HG03103 (cell line): Measurements from ENCODE around the gene SIRPB1.
"Not testable (repeated sequence)": the region's sequence is repeated elsewhere in the genome, so short reads cannot be mapped to it uniquely, and the experiment has no call there.

Experiments
- ATAC-seq: cut with Tn5 transposase; IDR thresholded peaks from one replicate; pipeline ENCODE4 v1.9.1; 2021; ENCODE audit warnings: low read depth; ENCODE audit not compliant: unreplicated experiment

Gene SIRPB1

GRCh38 chr20:1637755-1638154 is 17.9 kb upstream of the SIRPB1 start:
- no peak for ATAC-seq

GRCh38 chr20:1637226-1637625 is 17.4 kb upstream of the SIRPB1 start:
- no peak for ATAC-seq

GRCh38 chr20:1636621-1637020 is 16.8 kb upstream of the SIRPB1 start:
- no peak for ATAC-seq

- ATAC-seq: no peak
Measured at GRCh38 chr20:1635291-1635979, 15.6 kb upstream of the SIRPB1 start.

GRCh38 chr20:1633535-1633934 is 13.7 kb upstream of the SIRPB1 start:
- no peak for ATAC-seq

- ATAC-seq: no peak
Measured at GRCh38 chr20:1632178-1632577, 12.4 kb upstream of the SIRPB1 start.

GRCh38 chr20:1631309-1632151 is 11.7 kb upstream of the SIRPB1 start:
- no peak for ATAC-seq

- ATAC-seq: no peak
Measured at GRCh38 chr20:1630186-1630585, 10.4 kb upstream of the SIRPB1 start.

GRCh38 chr20:1629321-1629720 is 9.5 kb upstream of the SIRPB1 start:
- ATAC-seq: no peak

GRCh38 chr20:1628621-1629020 is 8.8 kb upstream of the SIRPB1 start:
- no peak for ATAC-seq

GRCh38 chr20:1627200-1627550 is 7.4 kb upstream of the SIRPB1 start:
- ATAC-seq: no peak

GRCh38 chr20:1626528-1627199 is 6.9 kb upstream of the SIRPB1 start:
- ATAC-seq: no peak

GRCh38 chr20:1625083-1625690 is 5.4 kb upstream of the SIRPB1 start:
- no peak for ATAC-seq

GRCh38 chr20:1623501-1624205 is 3.8 kb upstream of the SIRPB1 start:
- no peak for ATAC-seq

GRCh38 chr20:1622450-1622849 is 2.6 kb upstream of the SIRPB1 start:
- ATAC-seq: no peak

GRCh38 chr20:1621316-1621715 is 1.5 kb upstream of the SIRPB1 start:
- ATAC-seq: no peak

GRCh38 chr20:1618954-1619540 is 762 bp downstream of the SIRPB1 start:
- ATAC-seq: no peak

GRCh38 chr20:1618479-1618878 is 1.3 kb downstream of the SIRPB1 start:
- ATAC-seq: no peak

GRCh38 chr20:1616858-1617434 is 2.9 kb downstream of the SIRPB1 start:
- no peak for ATAC-seq

GRCh38 chr20:1610404-1610803 is 9.4 kb downstream of the SIRPB1 start:
- not testable (repeated sequence) for ATAC-seq
